GM18951 (cell line): ENCODE measurements around the gene ZNF398.
"Not testable (repeated sequence)": the region's sequence is repeated elsewhere in the genome, so short reads cannot be mapped to it uniquely, and the experiment has no call there.

Experiments
- POLR2A ChIP-seq: IDR thresholded peaks from 4 replicates; pipeline ENCODE4 v1.6.1; 2011; ENCODE audit warnings: mild to moderate bottlenecking; ENCODE audit not compliant: insufficient read length, insufficient read depth; ENCODE audit errors: extremely low read depth
- in situ Hi-C: fragments of 300-500 bp; cut with MboI; formaldehyde crosslinking; loops from one replicate; pipeline ENCODE4 v1.12.0; 2022; ENCODE audit warnings: low sequenced_read_pairs, mixed read lengths, inconsistent platforms; ENCODE audit not compliant: unreplicated experiment

ZNF398 gene

DNA sequence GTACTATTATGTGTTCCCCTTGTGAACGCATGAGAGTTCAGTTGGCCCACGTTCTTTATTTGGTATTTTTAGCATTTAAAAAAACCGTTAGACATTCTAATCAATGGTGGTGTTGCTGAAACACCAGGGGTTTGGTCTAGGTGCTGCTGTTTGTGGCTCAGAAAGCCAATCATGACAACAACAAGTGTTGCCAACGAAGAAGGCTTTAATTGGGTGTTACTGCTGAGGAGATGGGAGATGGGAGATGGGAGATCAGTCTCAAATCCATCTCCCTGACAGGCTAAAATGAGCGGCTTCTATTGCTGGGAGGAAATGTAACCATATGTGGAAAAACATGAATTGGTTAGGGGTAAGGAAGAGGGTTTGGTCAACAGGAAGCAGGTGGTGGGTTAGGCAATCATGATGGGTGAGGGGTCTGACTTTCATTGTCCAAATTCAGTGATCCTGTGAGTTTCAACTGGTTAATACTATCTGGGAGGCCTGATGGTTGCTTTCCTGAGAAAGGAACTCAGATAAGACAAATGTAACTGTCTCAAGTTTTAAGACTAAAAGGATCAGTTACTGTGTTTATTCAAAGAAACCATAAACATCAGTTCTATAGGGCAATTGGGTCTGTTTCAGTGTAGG lies 16.6 kb upstream of the ZNF398 start:
- in situ Hi-C loops = no loop called here
- TF ChIP-seq POLR2A = no peak

DNA sequence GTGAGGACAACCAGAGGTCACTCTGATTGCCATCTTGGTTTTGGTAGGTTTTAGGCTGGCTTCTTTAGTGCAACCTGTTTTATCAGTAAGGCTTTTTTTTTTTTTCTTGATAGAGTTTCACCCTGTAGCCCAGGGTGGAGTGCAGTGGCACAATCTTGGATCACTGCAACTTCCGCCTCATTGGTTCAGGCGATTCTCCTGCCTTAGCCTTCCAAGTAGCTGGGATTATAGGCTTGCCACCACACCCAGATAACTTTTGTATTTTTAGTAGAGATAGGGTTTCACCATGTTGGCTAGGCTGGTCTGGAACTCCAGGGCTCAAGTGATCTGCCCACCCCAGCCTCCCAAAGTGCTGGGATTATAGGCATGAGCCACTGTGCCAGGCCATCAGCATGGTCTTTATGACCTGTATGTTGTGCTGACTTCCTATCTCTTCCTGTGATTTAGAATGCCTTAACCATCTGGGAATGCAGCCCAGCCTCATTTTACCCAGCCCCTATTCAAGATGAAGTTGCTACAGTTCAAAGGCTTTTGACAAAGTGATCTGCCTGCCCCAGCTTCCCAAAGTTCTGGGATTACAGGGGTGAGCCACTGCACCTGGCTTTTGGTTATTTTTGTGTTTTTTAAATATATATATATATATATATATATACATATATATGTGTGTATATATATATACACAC lies 14.1 kb upstream of the ZNF398 start:
- no peak for TF ChIP-seq POLR2A
- in situ Hi-C loops = no loop called here

DNA sequence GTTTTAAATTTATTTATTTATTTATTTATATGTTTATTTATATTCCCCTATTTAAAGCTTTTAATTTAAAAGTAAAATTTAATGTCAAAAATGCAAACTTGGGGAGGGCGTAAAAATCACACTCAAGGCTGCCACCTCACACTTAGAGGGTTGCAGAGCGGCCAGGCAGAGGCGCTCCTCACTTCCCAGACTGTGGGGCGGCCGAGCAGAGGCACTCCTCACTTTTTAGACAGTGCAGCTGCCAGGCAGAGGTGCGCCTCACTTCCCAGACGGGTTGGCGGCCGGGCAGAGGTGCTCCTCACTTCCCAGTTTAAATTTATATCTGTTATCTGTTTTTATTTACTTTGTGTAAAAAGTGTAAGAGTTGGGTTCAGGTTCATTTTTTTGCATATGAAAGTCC lies 11.1 kb upstream of the ZNF398 start:
- in situ Hi-C loops = no loop called here

DNA sequence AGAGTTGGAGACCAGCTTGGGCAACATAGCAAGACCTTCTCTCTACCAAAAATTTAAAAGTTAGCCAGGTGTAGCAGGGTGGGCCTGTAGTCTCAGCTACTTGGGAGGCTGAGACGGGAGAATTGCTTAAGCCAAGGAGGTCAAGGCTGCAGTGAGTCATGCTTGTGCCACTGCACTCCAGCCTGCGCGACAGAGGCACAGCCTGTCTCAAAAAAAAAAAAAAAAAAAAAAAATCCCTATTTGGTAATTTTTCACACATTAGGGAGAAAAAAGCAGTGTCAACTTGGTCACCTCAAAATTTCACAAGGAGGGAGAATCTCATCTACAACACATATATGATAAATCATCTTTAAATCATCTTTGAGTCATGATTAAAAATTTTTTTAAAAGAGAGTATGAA lies 6.4 kb upstream of the ZNF398 start:
- TF ChIP-seq POLR2A = no peak
- in situ Hi-C loops = no loop called here

More for the DNA sequence above, 11.1 kb upstream of the ZNF398 start:
- TF ChIP-seq POLR2A = no peak

DNA sequence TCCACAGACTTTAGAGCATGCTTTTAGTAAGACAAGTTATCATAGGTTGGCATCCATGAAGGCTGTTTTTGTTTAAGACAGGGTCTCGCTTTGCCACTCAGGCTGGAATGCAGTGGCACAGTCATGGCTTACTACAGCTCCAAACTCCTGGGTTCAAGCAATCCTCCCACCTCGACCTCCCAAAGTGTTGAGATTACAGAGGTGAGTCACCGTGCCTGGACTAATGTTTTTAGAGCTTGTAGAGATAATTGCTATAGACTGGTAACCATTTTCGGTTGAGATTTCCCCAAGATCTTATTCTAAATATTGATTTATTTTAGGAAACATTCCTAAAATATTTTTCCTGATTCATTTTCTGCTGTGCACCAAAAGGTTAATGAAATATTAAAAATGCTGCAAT lies 5.4 kb upstream of the ZNF398 start:
- in situ Hi-C loops = no loop called here
- TF ChIP-seq POLR2A = no peak

DNA sequence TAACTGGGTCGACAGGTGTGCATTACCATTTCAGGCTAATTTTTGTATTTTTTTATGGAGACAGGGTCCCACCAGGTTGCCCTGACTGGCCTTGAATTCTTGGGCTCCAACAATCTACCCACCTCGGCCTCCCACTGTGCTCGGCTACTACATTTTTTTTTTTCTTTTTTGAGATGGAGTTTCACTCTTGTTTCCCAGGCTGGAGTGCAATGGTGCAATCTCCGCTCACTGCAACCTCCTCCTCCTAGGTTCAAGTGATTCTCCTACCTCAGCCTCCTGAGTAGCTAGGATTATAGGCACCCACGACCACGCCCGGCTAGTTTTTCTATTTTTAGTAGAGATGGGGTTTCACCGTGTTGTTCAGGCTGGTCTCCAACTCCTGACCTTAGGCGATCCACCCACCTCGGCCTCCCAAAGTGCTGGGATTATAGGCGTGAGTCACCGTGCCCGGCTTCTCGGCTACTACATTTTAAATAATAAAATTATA lies 2.8 kb upstream of the ZNF398 start:
- in situ Hi-C loops = not testable (repeated sequence)

DNA sequence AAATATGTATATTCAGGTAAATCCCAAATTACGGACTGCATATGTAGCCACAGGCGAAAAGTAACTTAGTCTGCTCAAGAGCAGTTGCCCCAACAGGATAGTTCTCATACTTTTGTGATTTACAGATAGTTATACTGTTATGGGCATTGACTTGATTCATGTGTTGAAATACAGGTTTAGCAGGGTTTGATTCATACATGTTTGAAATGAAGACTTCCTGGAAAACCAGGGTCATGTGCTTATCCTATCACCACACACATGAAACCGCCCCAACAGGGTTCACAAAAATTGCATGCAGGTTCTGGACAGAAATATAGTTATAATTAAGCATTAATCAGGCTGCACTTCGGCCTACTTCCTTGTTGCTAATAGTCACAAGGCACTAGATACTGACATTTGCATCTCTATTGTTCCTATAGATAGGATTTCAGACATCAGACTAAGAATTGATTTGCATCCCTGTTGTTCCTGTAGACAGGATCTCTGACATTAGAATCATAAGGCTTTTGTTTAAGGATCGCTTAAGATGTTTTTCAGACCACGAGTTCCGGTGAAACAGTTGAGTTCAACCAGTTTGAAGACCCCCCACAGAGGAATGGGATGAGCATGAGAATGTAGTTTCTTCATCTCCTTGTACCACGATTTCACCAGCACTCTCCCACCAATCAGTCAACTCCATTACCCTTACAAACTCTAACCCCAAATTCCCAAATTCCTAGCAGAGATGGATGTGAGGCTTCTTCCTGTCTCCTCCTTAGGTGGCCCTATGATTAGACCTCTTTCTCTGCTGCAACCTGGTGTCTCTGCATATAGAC lies 2.0 kb upstream of the ZNF398 start:
- no peak for TF ChIP-seq POLR2A
- in situ Hi-C loops = no loop called here

DNA sequence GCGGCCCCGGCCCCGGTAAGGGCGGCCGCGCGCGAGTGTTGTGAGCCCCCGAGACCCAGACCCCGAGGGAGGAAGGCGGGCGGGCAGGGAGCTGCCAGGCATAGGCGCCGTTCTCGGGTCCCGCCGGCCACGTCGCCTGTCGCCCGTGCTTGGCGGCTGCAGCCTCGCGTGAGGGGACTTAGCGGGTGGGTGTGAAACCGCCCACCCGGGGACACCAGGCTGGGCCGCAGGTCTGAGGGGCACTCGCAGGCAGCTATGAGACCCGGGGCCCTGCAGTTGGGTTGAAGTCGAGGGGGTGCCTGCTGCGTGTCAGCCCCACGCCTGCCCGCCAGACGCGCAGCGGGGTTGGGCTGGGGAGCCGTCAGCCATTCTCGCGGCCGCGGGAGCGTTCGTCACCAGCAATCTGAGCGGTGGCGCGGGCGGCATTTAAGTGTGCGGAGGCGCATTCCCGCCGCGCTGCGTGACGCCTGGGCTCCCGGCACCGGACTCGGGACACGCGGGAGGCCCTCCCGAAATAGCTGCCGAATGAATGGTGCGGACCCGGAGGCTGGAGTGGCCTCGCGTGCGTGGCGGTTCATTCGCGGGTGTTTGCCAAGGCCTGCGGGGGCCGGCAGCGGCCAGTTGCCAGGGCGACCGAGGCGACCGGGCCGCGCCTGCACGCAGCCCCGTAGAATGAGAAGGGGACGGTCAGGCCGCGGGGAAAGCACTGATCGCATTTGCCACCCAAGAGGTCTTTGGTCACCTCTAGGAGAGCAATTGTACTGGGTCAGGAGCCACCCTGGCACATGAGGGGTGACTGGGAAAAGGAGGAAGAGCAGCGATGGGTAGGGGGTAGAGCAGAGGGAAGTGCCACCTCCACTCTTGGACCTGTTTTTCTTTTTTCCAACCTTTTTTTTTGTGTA lies 750 bp downstream of the ZNF398 start:
- in situ Hi-C loops = no loop called here
- no peak for TF ChIP-seq POLR2A

DNA sequence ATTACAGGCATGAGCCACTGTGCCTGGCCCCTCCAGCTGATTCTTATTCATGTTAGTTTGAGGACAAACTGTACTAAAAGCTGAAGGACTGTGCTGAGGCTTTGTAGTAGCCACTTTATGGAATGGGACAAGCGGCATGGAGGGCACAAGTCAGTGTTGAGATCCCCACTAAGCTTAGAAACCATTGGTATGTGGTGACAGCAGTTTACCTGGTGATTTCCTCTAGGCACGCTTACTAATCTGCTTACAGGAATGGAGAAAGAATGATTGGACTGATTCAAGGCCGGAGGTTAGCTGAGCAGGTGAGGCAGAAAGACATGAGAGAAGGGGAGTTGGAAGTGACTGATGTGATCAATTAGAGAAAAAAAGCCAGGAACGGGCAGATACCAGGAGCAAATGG lies 3.7 kb downstream of the ZNF398 start:
- no peak for TF ChIP-seq POLR2A
- in situ Hi-C loops = no loop called here

DNA sequence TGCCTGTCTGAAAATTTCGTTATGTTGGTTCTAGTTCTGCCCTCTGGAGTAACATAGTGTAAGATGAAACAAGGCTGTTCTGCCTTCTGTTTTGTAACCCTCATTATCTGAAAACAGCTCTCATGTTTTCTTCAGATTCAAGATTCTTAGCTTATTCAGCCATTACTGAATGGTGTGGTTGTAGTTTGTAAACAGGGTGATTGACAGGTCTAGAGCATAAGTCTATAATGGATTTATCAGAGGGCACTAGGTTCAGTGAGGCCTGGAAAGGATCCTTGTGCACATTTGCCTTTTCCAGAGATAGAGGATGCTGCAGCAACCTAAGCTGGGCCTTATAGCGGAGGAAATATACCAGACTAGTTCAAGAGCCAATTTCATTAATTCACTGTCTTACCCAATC lies 6.1 kb downstream of the ZNF398 start:
- in situ Hi-C loops = no loop called here
- TF ChIP-seq POLR2A = no peak

DNA sequence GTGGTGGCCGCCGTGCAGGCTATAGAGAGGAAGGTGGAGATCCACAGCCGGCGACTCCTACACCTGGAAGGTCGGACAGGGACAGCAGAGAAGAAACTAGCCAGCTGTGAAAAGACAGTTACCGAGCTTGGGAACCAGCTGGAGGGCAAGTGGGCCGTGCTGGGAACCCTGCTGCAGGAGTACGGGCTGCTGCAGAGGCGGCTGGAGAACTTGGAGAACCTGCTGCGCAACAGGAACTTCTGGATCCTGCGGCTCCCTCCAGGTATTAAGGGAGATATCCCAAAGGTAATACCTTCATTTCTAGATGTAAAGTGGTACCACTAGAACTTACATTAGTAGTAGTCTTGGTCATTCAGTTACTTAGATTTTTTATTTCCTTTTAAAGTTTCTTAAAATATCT lies 6.8 kb downstream of the ZNF398 start:
- in situ Hi-C loops = no loop called here

DNA sequence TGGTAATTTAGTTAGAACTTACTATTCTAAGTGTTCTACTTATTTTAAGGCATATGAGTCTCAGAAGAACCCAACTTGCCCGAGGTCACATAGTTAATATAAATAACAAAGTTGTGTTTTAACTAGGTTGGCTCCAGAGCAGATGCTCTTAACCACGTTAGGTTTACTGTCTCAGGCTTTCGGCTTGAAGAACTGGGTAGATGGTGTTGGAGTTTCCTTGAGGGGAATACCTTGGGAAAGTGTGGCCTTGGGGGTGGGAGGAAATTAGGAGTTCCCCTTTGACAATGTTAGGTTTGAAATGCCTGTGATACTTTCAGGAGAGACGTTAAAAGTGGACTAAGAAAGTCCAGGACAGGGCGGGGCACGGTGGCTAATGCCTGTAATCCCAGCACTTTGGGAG lies 9.6 kb downstream of the ZNF398 start:
- no peak for TF ChIP-seq POLR2A

More for the DNA sequence above, 6.8 kb downstream of the ZNF398 start:
- no peak for TF ChIP-seq POLR2A

More for the DNA sequence above, 9.6 kb downstream of the ZNF398 start:
- in situ Hi-C loops = no loop called here
